GM12892 (cell line): ENCODE data around the gene UNC80.

Experiments used
- POLR2A ChIP-seq: IDR thresholded peaks from 2 replicates; pipeline ENCODE4 v1.6.1; 2011; ENCODE audit warnings: low read depth, low read length, control low read depth
- POLR2AphosphoS5 ChIP-seq: IDR thresholded peaks from 2 replicates; pipeline ENCODE4 v1.6.1; 2011; ENCODE audit warnings: low read depth, low read length, control low read depth
- TAF1 ChIP-seq: IDR thresholded peaks from 2 replicates; pipeline ENCODE4 v1.6.1; 2011; ENCODE audit warnings: low read depth, mild to moderate bottlenecking, control low read depth, low read length, borderline replicate concordance

- TF ChIP-seq TAF1: no peak
- TF ChIP-seq POLR2AphosphoS5: no peak
- TF ChIP-seq POLR2A: no peak
Observed at GRCh38 chr2:209908511-209908910, 136.9 kb downstream of the UNC80 start.
